Kidney epithelial cell (primary cell): ENCODE results near the gene TUBA4B. TPM values are rescaled to one million over a fixed set of nuclear protein-coding genes. Genes with fewer than 3 reads are reported as not detected.
"Not testable (repeated sequence)": the region's sequence is repeated elsewhere in the genome, so short reads cannot be mapped to it uniquely, and the experiment has no call there.

Experiments
- DNase-seq: peaks from one replicate; pipeline ENCODE4 v3.0.0-alpha.2; 2010; ENCODE audit warnings: low read depth
- H3K27me3 ChIP-seq: 2 replicates; pipeline ENCODE4 v1.6.0; 2011; ENCODE audit warnings: low read length; ENCODE audit not compliant: control insufficient read depth, insufficient read depth
- H3K36me3 ChIP-seq: 2 replicates; pipeline ENCODE4 v1.5.1; 2011; ENCODE audit warnings: low read length; ENCODE audit not compliant: control insufficient read depth, insufficient read depth
- H3K4me3 ChIP-seq: 2 replicates; pipeline ENCODE4 v1.5.1; 2011; ENCODE audit warnings: low read depth, mild to moderate bottlenecking, control low read depth, low read length
- CTCF ChIP-seq: IDR thresholded peaks from 2 replicates; pipeline ENCODE4 v1.5.1; 2011; ENCODE audit warnings: mild to moderate bottlenecking, moderate library complexity, low read length, control low read depth, inconsistent platforms; ENCODE audit not compliant: insufficient read depth, poor library complexity, severe bottlenecking
- total RNA-seq: library from RNA; depleted of rRNA; stranded (reverse); fragments of >200 nt; gene quantifications from 2 replicates; pipeline ENCODE4 v1.2.3, GENCODE V29; 2015

TUBA4B gene
- total RNA-seq, 1 donor from 2014 or later, result not detected

- Histone ChIP-seq H3K36me3 (no peaks in the 10 kb centered on the region), H3K27me3 (peaks cover 33% of the 10 kb centered on the region), H3K4me3 (peak overlapping the region; percentile 6)
- TF ChIP-seq CTCF, result peak; percentile 13
- no peak for DNase-seq
Observed at GRCh38 chr2:219308142-219309101, 55.4 kb downstream of the TUBA4B start.

GRCh38 chr2:219309278-219309677 is 56.2 kb downstream of the TUBA4B start, which contains the start of gene PTPRN:
PTPRN (minus strand) TSS chr2:219309401; CDS start chr2:219309332, 69 bp downstream.
- TF ChIP-seq CTCF, result no peak
- Histone ChIP-seq H3K36me3 (no peaks in the 10 kb centered on the region), H3K4me3 (peak within 1 kb of the TSS; percentile 6), H3K27me3 (peaks cover 29% of the 10 kb centered on the region)
- no peak for DNase-seq

- not testable (repeated sequence) for H3K36me3 ChIP-seq, DNase-seq, H3K4me3 ChIP-seq
- peaks cover 21% of the 10 kb centered on the region for H3K27me3 ChIP-seq
Observed at GRCh38 chr2:219312683-219313263, 59.7 kb downstream of the TUBA4B start.

GRCh38 chr2:219314804-219315468 is 61.9 kb downstream of the TUBA4B start:
- Histone ChIP-seq H3K36me3 (no peaks in the 10 kb centered on the region), H3K4me3 (no peak overlapping the region), H3K27me3 (peaks cover 5% of the 10 kb centered on the region)
- no peak for DNase-seq
- no peak for TF ChIP-seq CTCF

Other genes starting within 250 kb of the TUBA4B start
- gene CFAP65, start 211.7 kb upstream of the TUBA4B start, total RNA-seq, result 0.07 TPM in 1 of 2 replicates, not detected in the other
- not detected in 2 replicates for gene IHH, start 192.3 kb upstream of the TUBA4B start, total RNA-seq
- 16.1 and 19.1 TPM in 2 replicates for gene NHEJ1, start 92.4 kb upstream of the TUBA4B start, total RNA-seq
- 0.84 and 1.2 TPM in 2 replicates for gene SLC23A3, start 83.2 kb upstream of the TUBA4B start, total RNA-seq
- 54.2 and 55.3 TPM in 2 replicates for gene CNPPD1, start 76.3 kb upstream of the TUBA4B start, total RNA-seq
- gene RETREG2, start 75.0 kb upstream of the TUBA4B start, total RNA-seq, result 95.2 and 111 TPM in 2 replicates
- 44.3 and 48.2 TPM in 2 replicates for gene ZFAND2B, start 46.5 kb upstream of the TUBA4B start, total RNA-seq
- gene ABCB6, start 34.3 kb upstream of the TUBA4B start, total RNA-seq, result 5.8 and 7.3 TPM in 2 replicates
- gene ATG9A, start 23.6 kb upstream of the TUBA4B start, total RNA-seq, result 46.1 and 58.0 TPM in 2 replicates
- 43.5 and 52.3 TPM in 2 replicates for gene ANKZF1, start 23.4 kb upstream of the TUBA4B start, total RNA-seq
- gene GLB1L, start 7.8 kb upstream of the TUBA4B start, total RNA-seq, result 11.6 and 19.8 TPM in 2 replicates
- 17.7 and 30.0 TPM in 2 replicates for gene STK16, start 7.8 kb upstream of the TUBA4B start, total RNA-seq
- gene TUBA4A, start 675 bp downstream of the TUBA4B start, total RNA-seq, result 78.7 and 116 TPM in 2 replicates
- gene DNAJB2, start 26.1 kb downstream of the TUBA4B start, total RNA-seq, result 60.9 and 62.6 TPM in 2 replicates
- 2.5 and 3.8 TPM in 2 replicates for gene PTPRN, start 56.2 kb downstream of the TUBA4B start, total RNA-seq
- gene RESP18, start 79.5 kb downstream of the TUBA4B start, total RNA-seq, result not detected in 2 replicates
- 50.2 and 62.7 TPM in 2 replicates for gene DNPEP, start 134.7 kb downstream of the TUBA4B start, total RNA-seq
- gene DES, start 165.1 kb downstream of the TUBA4B start, total RNA-seq, result 0.55 and 0.79 TPM in 2 replicates
- gene SPEG, start 181.6 kb downstream of the TUBA4B start, total RNA-seq, result 6.5 and 9.9 TPM in 2 replicates
- 34.1 and 45.0 TPM in 2 replicates for gene GMPPA, start 245.6 kb downstream of the TUBA4B start, total RNA-seq